ENCODE measurements around the gene MPRIP.

The MPRIP gene

DNA sequence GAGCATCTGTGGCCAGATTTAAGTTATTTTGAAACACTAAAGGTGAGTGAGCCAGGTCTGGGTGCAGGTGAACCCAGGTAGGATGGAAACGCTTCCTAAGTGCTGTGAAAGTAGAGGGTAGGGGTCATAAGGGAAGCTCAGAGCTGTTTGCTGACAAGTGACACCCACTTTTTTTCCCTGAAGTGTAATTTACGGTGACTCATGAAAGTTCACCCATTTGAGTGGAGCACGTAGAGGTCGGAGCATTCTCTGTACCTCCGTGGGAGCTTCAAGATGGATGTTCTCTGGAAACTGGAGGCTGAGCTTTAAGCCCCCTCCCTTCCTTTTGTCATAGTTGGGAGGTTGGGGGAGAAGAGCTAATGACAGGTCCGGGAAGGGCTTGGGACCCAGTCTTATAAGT, 44.3 kb downstream of the MPRIP start:
- TF ChIP-seq, protein P1, sequence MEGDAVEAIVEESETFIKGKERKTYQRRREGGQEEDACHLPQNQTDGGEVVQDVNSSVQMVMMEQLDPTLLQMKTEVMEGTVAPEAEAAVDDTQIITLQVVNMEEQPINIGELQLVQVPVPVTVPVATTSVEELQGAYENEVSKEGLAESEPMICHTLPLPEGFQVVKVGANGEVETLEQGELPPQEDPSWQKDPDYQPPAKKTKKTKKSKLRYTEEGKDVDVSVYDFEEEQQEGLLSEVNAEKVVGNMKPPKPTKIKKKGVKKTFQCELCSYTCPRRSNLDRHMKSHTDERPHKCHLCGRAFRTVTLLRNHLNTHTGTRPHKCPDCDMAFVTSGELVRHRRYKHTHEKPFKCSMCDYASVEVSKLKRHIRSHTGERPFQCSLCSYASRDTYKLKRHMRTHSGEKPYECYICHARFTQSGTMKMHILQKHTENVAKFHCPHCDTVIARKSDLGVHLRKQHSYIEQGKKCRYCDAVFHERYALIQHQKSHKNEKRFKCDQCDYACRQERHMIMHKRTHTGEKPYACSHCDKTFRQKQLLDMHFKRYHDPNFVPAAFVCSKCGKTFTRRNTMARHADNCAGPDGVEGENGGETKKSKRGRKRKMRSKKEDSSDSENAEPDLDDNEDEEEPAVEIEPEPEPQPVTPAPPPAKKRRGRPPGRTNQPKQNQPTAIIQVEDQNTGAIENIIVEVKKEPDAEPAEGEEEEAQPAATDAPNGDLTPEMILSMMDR (IDR thresholded peaks at IDR 0.05): no peak
- Histone ChIP-seq H3K4me3 (ENCODE audit: low read depth in 1 of 2, low read length in 1 of 2) (no peak overlapping the region), H3K9me3 (no peaks in the 10 kb centered on the region), H3K36me3 (peaks cover 18% of the 10 kb centered on the region), H3K27ac (no peak overlapping the region), H3K4me1 (ENCODE audit: control insufficient read depth in 1 of 2, insufficient read depth in 1 of 2, low read depth in 1 of 2, low read length in 1 of 2) (no peaks in the 10 kb centered on the region), H3K27me3 (no peaks in the 10 kb centered on the region)

DNA sequence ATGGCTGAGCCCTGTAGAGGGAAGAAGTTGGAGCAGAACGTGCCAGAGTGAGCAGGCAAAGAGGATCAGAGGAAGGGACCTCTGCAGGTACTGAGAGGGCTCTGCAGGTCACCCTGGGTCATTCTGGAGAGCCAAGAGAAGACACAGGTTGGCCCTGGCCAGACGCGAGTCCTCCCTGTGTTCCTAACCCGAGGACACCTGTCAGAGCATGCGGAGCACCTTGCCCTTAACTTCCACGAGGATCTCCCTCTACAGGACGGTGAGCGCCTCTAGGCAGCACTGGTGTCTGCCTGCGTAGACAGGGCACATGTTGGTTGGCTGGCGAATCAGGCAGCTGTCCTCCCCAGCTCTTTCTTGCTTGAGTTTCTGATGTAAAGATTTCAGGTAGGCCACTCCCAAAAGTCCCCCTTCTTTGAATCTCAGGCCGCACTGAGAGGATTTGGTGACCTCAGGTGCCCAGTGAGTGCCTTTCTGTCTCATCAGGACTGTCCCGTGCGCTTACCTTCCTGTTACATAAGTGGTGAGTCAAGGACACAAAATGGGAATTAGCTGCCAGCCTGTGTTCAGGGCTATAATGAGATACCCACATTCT, 45.3 kb downstream of the MPRIP start:
- TF ChIP-seq, protein P1 (IDR thresholded peaks at IDR 0.05): no peak
- no peaks in the 10 kb centered on the region for H3K9me3 ChIP-seq
- H3K27me3 ChIP-seq: no peaks in the 10 kb centered on the region
- no peak overlapping the region for H3K4me3 ChIP-seq (ENCODE audit: low read depth in 1 of 2, low read length in 1 of 2)
- H3K27ac ChIP-seq: no peak overlapping the region
- H3K4me1 ChIP-seq (ENCODE audit: control insufficient read depth in 1 of 2, insufficient read depth in 1 of 2, low read depth in 1 of 2, low read length in 1 of 2): no peaks in the 10 kb centered on the region
- peaks cover 16% of the 10 kb centered on the region for H3K36me3 ChIP-seq

DNA sequence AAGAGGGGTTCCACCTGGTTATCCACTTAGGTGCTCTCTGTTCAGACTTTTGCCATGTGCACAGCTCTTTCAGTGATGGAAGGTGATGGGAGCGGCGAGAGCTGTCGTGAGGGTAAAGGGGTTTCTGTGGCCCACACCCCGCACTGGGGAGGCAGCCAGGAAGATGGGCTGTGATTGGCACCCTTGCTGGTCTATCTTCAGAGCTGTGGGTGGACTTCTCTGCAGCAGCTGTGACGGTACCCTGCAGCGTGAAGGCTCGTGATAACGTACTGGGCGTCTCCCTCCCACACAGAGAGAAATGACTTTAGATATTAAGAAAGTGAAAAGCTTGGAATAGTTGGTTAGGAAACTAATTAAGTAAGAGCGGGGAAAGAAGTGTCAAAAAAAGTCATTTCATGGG, 45.8 kb downstream of the MPRIP start:
- H3K4me3 ChIP-seq (ENCODE audit: low read depth in 1 of 2, low read length in 1 of 2): no peak overlapping the region
- peaks cover 10% of the 10 kb centered on the region for H3K36me3 ChIP-seq
- H3K4me1 ChIP-seq (ENCODE audit: control insufficient read depth in 1 of 2, insufficient read depth in 1 of 2, low read depth in 1 of 2, low read length in 1 of 2): no peaks in the 10 kb centered on the region
- H3K9me3 ChIP-seq: no peaks in the 10 kb centered on the region
- TF ChIP-seq, protein P1 (IDR thresholded peaks at IDR 0.05): no peak
- H3K27me3 ChIP-seq: no peaks in the 10 kb centered on the region
- H3K27ac ChIP-seq: no peak overlapping the region

DNA sequence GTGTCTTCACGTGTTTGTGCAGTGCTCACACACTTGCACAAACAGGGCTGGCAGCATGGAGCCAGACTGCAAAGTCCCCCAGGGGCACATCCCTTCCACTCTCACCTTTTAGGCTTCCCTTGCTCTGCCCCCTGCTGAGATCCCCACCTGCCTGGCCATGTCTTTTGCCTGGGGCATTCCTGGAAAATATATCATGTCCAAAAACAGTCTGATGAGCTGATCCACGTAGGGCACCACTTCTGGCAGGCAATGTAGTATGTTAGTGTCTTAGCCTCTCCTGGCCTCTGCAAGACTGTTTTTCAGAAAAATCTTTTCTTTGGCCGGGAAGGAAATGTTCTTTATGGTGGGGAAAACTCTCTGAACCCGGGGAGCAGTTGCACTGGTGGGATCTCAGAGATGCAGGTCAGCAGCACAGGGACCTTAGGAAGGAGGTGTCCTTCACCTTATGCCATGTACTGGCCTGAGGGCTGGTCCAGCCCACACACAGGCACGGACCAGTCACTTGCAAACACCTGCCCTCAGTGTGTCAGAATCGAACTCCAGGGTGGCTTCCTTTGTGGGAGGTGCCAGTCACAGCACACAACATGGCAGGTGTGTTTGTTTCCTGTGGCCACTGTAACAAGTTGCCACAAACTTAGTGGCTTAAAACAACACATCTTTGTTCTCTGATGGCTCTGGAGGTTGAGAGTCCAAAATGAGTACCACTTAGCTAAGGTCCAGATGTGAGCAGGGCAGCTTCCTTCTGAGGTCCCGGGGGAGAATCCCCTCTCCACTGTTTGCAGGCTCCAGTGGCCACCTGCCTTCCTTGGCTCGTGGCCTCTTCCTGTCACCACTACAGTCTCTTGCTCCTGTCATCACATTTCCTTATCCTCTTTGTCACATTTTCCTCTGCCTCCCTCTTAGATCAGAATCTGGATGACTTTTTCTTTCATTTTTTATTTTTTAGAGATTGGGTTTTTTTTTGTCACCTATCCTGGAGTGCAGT, 46.6 kb downstream of the MPRIP start:
- Histone ChIP-seq H3K9me3 (no peaks in the 10 kb centered on the region), H3K27ac (no peak overlapping the region), H3K27me3 (no peaks in the 10 kb centered on the region), H3K36me3 (peaks cover 10% of the 10 kb centered on the region), H3K4me1 (ENCODE audit: control insufficient read depth in 1 of 2, insufficient read depth in 1 of 2, low read depth in 1 of 2, low read length in 1 of 2) (no peaks in the 10 kb centered on the region), H3K4me3 (ENCODE audit: low read depth in 1 of 2, low read length in 1 of 2) (no peak overlapping the region)
- TF ChIP-seq, protein P1 (IDR thresholded peaks at IDR 0.05): no peak

DNA sequence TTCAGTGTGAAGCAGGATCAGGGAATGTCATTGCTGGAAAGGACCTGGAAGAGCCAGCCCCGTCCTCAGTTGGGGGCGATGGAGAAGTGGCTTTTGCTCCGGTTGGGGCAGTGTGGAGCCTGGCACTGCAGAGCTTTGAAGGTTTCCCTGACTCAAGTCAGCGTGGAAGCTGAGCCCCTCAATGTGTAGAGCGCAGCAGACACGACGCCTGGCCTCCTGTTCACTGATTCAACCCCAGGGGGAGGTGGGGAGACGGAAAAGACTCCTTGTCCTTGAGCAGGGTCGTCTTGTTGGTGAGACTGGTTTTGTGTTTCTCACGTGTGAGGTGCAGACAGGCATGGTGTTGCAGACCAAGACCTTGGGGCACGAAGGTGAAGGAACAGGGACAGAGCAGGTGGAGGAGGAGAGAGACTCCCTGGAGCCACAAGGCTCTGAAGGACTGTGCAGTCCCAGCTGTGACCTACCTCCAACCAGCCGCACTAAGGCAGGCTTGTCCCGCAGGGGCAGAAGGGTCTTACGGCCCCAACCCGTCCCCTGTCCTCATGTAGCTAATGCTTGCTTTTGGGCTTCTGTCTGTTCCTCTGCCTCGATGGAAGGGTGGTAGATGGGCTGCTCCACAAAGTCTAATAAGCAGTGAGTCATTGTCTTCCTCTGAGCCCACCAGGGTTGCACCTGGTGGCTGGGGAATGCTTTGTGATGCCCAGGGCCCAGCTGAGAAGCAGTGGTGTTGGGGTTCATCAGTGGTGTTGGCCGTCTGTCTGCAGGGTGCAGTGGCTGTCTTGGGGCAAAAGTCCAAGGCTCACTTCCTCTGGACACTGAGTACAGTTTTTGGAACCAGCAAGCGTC, 47.8 kb downstream of the MPRIP start:
- H3K4me3 ChIP-seq (ENCODE audit: low read depth in 1 of 2, low read length in 1 of 2): no peak overlapping the region
- no peaks in the 10 kb centered on the region for H3K4me1 ChIP-seq (ENCODE audit: control insufficient read depth in 1 of 2, insufficient read depth in 1 of 2, low read depth in 1 of 2, low read length in 1 of 2)
- H3K27me3 ChIP-seq: no peaks in the 10 kb centered on the region
- no peak overlapping the region for H3K27ac ChIP-seq
- no peaks in the 10 kb centered on the region for H3K9me3 ChIP-seq
- peaks cover 10% of the 10 kb centered on the region for H3K36me3 ChIP-seq
- TF ChIP-seq, protein P1 (IDR thresholded peaks at IDR 0.05): no peak

Data from neutrophil (primary cell).